Keratinocyte (primary cell): Measurements from ENCODE around the gene MLIP.

ENCODE experiments used
- CTCF ChIP-seq, 3 experiments: IDR thresholded peaks in 1 of 3; conservative IDR thresholded peaks in 1 of 3; optimal IDR thresholded peaks in 1 of 3; 2 replicates in 2 of 3; 3 replicates in 1 of 3; pipeline versions ENCODE3 to v1.5.1; 2011; ENCODE audit warnings: low read length in 3 of 3, mild to moderate bottlenecking in 3 of 3, moderate library complexity in 2 of 3, control low read depth in 1 of 3, inconsistent platforms in 1 of 3; ENCODE audit not compliant: insufficient read depth in 2 of 3; ENCODE audit errors: extremely low read depth in 1 of 3
- EZH2 ChIP-seq: IDR thresholded peaks from one replicate; pipeline ENCODE4 v1.6.1; 2012; ENCODE audit warnings: inconsistent platforms, mild to moderate bottlenecking, low read length, moderate library complexity

GRCh38 chr6:54191461-54191860 is 80.2 kb downstream of the MLIP start:
- TF ChIP-seq CTCF (optimal IDR thresholded peaks at IDR 0.05 in 1 of 3, IDR thresholded peaks at IDR 0.05 in 1 of 3, conservative IDR thresholded peaks at IDR 0.05 in 1 of 3; ENCODE audit: extremely low read depth in 1 of 3, insufficient read depth in 2 of 3, low read length in 3 of 3) (no peak), EZH2 (no peak)
